ENCODE results near the gene WDR6.

- TF ChIP-seq CTCF (IDR thresholded peaks at IDR 0.05) (no peak), EZH2 (IDR thresholded peaks at IDR 0.05) (no peak)
Measured at GRCh38 chr3:49024449-49024848, 17.3 kb downstream of the WDR6 start.

All from neural progenitor cell (in vitro differentiated cells).